ENCODE results near the gene P2RX7. TPM values are rescaled to one million over a fixed set of nuclear protein-coding genes. Genes with fewer than 3 reads are reported as not detected.
"Not testable (repeated sequence)": the region's sequence is repeated elsewhere in the genome, so short reads cannot be mapped to it uniquely, and the experiment has no call there.

P2RX7 gene
- total RNA-seq, 2 experiments from 2014 or later: 8.9 to 9.7 TPM

GRCh38 chr12:121198949-121199348 lies 66.3 kb downstream of the P2RX7 start:
- ChIA-PET POLR2A (no interaction called here), CTCF (interaction anchor here (1.1 kb wide), 1 partner anchor 40 kb away, joined by 3 read pairs; no protein-coding TSS in a partner anchor)
- Mint-ChIP-seq H3K9me3 (ENCODE audit: insufficient read depth) (no peaks in the 10 kb centered on the region), H3K36me3 (ENCODE audit: low read depth) (no peaks in the 10 kb centered on the region), H3K4me3 (no peak overlapping the region), H3K4me1 (ENCODE audit: low read depth) (peaks cover 13% of the 10 kb centered on the region), H3K27me3 (ENCODE audit: low read depth) (peaks cover 2% of the 10 kb centered on the region), H3K27ac (no peak overlapping the region)
- DNase-seq: no peak
- no peak for ATAC-seq

- ATAC-seq; DNase-seq; H3K4me3 Mint-ChIP-seq; POLR2A ChIA-PET; H3K9me3 Mint-ChIP-seq (ENCODE audit: insufficient read depth); H3K27ac Mint-ChIP-seq; H3K27me3 Mint-ChIP-seq (ENCODE audit: low read depth); CTCF ChIA-PET; H3K36me3 Mint-ChIP-seq (ENCODE audit: low read depth): not testable (repeated sequence)
- H3K4me1 Mint-ChIP-seq (ENCODE audit: low read depth): peaks cover 19% of the 10 kb centered on the region
Observed at GRCh38 chr12:121201140-121201539, 68.5 kb downstream of the P2RX7 start.

- no peak overlapping the region for H3K27ac Mint-ChIP-seq
- H3K4me1 Mint-ChIP-seq (ENCODE audit: low read depth): peaks cover 13% of the 10 kb centered on the region
- no peak for ATAC-seq
- ChIA-PET POLR2A (no interaction called here), CTCF (no interaction called here)
- no peak for DNase-seq
- no peaks in the 10 kb centered on the region for H3K9me3 Mint-ChIP-seq (ENCODE audit: insufficient read depth)
- no peaks in the 10 kb centered on the region for H3K36me3 Mint-ChIP-seq (ENCODE audit: low read depth)
- H3K27me3 Mint-ChIP-seq (ENCODE audit: low read depth): peaks cover 5% of the 10 kb centered on the region
- no peak overlapping the region for H3K4me3 Mint-ChIP-seq
Observed at GRCh38 chr12:121202407-121203355, 70.0 kb downstream of the P2RX7 start.

- H3K27ac Mint-ChIP-seq: no peak overlapping the region
- no peak overlapping the region for H3K4me3 Mint-ChIP-seq
- H3K36me3 Mint-ChIP-seq (ENCODE audit: low read depth): no peaks in the 10 kb centered on the region
- no peak for ATAC-seq
- H3K4me1 Mint-ChIP-seq (ENCODE audit: low read depth): peaks cover 7% of the 10 kb centered on the region
- no peak for DNase-seq
- H3K9me3 Mint-ChIP-seq (ENCODE audit: insufficient read depth): no peaks in the 10 kb centered on the region
- CTCF ChIA-PET: no interaction called here
- H3K27me3 Mint-ChIP-seq (ENCODE audit: low read depth): peaks cover 5% of the 10 kb centered on the region
- POLR2A ChIA-PET: no interaction called here
Observed at GRCh38 chr12:121203482-121203881, 70.8 kb downstream of the P2RX7 start.

- H3K27me3 Mint-ChIP-seq (ENCODE audit: low read depth): peaks cover 5% of the 10 kb centered on the region
- H3K9me3 Mint-ChIP-seq (ENCODE audit: insufficient read depth): no peaks in the 10 kb centered on the region
- ChIA-PET CTCF (no interaction called here), POLR2A (no interaction called here)
- H3K36me3 Mint-ChIP-seq (ENCODE audit: low read depth): peaks cover under 1% of the 10 kb centered on the region
- ATAC-seq (no peak), DNase-seq (no peak)
- H3K4me1 Mint-ChIP-seq (ENCODE audit: low read depth): peaks cover 13% of the 10 kb centered on the region
- H3K27ac Mint-ChIP-seq: no peak overlapping the region
- no peak overlapping the region for H3K4me3 Mint-ChIP-seq
Observed at GRCh38 chr12:121205491-121205890, 72.8 kb downstream of the P2RX7 start.

- H3K9me3 Mint-ChIP-seq (ENCODE audit: insufficient read depth); ATAC-seq; H3K27me3 Mint-ChIP-seq (ENCODE audit: low read depth); POLR2A ChIA-PET; DNase-seq: not testable (repeated sequence)
- H3K36me3 Mint-ChIP-seq (ENCODE audit: low read depth): peaks cover 20% of the 10 kb centered on the region
- peak overlapping the region; percentile 78 for H3K4me3 Mint-ChIP-seq
- H3K4me1 Mint-ChIP-seq (ENCODE audit: low read depth): peaks cover 37% of the 10 kb centered on the region
- CTCF ChIA-PET: interaction anchor here (1.1 kb wide), 1 partner anchor 98 kb away, joined by 4 read pairs; no protein-coding TSS in a partner anchor
- peak overlapping the region; percentile 89 for H3K27ac Mint-ChIP-seq
Observed at GRCh38 chr12:121208571-121208970, 75.9 kb downstream of the P2RX7 start.

GRCh38 chr12:121209221-121209620 lies 76.5 kb downstream of the P2RX7 start:
- H3K4me3 Mint-ChIP-seq: peak overlapping the region; percentile 78
- peaks cover 38% of the 10 kb centered on the region for H3K4me1 Mint-ChIP-seq (ENCODE audit: low read depth)
- peak overlapping the region; percentile 89 for H3K27ac Mint-ChIP-seq
- ATAC-seq: no peak
- H3K36me3 Mint-ChIP-seq (ENCODE audit: low read depth): peaks cover 24% of the 10 kb centered on the region
- CTCF ChIA-PET: no interaction called here
- POLR2A ChIA-PET: no interaction called here
- no peaks in the 10 kb centered on the region for H3K9me3 Mint-ChIP-seq (ENCODE audit: insufficient read depth)
- DNase-seq: no peak
- peaks cover 3% of the 10 kb centered on the region for H3K27me3 Mint-ChIP-seq (ENCODE audit: low read depth)

GRCh38 chr12:121209624-121210572 lies 77.2 kb downstream of the P2RX7 start, which contains the start of gene P2RX4:
Gene P2RX4 (plus strand): TSS chr12:121210129. CDS start chr12:121210165, 36 bp downstream.
- Mint-ChIP-seq H3K9me3 (ENCODE audit: insufficient read depth) (no peaks in the 10 kb centered on the region), H3K27me3 (ENCODE audit: low read depth) (peaks cover under 1% of the 10 kb centered on the region), H3K4me1 (ENCODE audit: low read depth) (peaks cover 41% of the 10 kb centered on the region), H3K4me3 (peak within 1 kb of the TSS; percentile 82), H3K27ac (peak within 1 kb of the TSS; percentile 89), H3K36me3 (ENCODE audit: low read depth) (peaks cover 29% of the 10 kb centered on the region)
- peak; percentile 89 for ATAC-seq
- ChIA-PET POLR2A (interaction anchor here (0.7 to 1.2 kb wide), 3 partner anchors 14 to 81 kb away, joined by 3 to 5 read pairs (median 3); no protein-coding TSS in a partner anchor), CTCF (interaction anchor here (0.7 to 1.0 kb wide), 5 partner anchors 14 to 150 kb away, joined by 3 to 6 read pairs (median 3); no protein-coding TSS in a partner anchor)
- DNase-seq: peak; percentile 90

GRCh38 chr12:121212875-121213274 lies 80.2 kb downstream of the P2RX7 start:
- DNase-seq (no peak), ATAC-seq (no peak)
- no peaks in the 10 kb centered on the region for H3K9me3 Mint-ChIP-seq (ENCODE audit: insufficient read depth)
- H3K4me3 Mint-ChIP-seq: no peak overlapping the region
- peaks cover 42% of the 10 kb centered on the region for H3K36me3 Mint-ChIP-seq (ENCODE audit: low read depth)
- ChIA-PET POLR2A (no interaction called here), CTCF (no interaction called here)
- no peaks in the 10 kb centered on the region for H3K27me3 Mint-ChIP-seq (ENCODE audit: low read depth)
- H3K4me1 Mint-ChIP-seq (ENCODE audit: low read depth): peaks cover 58% of the 10 kb centered on the region
- H3K27ac Mint-ChIP-seq: no peak overlapping the region

- H3K9me3 Mint-ChIP-seq (ENCODE audit: insufficient read depth): no peaks in the 10 kb centered on the region
- CTCF ChIA-PET: interaction anchor here (0.6 to 0.9 kb wide), 2 partner anchors 107 to 154 kb away, joined by 3 to 4 read pairs; no protein-coding TSS in a partner anchor
- H3K4me1 Mint-ChIP-seq (ENCODE audit: low read depth): peaks cover 57% of the 10 kb centered on the region
- DNase-seq: no peak
- POLR2A ChIA-PET: interaction anchor here (0.6 to 1.1 kb wide), 4 partner anchors 10 to 86 kb away, joined by 3 to 5 read pairs (median 3); no protein-coding TSS in a partner anchor
- H3K36me3 Mint-ChIP-seq (ENCODE audit: low read depth): peaks cover 54% of the 10 kb centered on the region
- peak overlapping the region; percentile 67 for H3K27ac Mint-ChIP-seq
- no peaks in the 10 kb centered on the region for H3K27me3 Mint-ChIP-seq (ENCODE audit: low read depth)
- no peak for ATAC-seq
- no peak overlapping the region for H3K4me3 Mint-ChIP-seq
Observed at GRCh38 chr12:121214166-121214777, 81.6 kb downstream of the P2RX7 start.

Data from activated CD8-positive, alpha-beta T cell treated with anti-CD3 and anti-CD28 coated beads, Interleukin-2, amount 10 ng/mL, durations not matched to agents 7 days and 5 days (primary cell).